ENCODE data around the gene KDM4B. TPM values are rescaled to one million over a fixed set of nuclear protein-coding genes. Genes with fewer than 3 reads are reported as not detected.

KDM4B gene
- total RNA-seq, 4 donors from 2014 or later: 28.7 to 75.1 (median 46.1) TPM

DNA sequence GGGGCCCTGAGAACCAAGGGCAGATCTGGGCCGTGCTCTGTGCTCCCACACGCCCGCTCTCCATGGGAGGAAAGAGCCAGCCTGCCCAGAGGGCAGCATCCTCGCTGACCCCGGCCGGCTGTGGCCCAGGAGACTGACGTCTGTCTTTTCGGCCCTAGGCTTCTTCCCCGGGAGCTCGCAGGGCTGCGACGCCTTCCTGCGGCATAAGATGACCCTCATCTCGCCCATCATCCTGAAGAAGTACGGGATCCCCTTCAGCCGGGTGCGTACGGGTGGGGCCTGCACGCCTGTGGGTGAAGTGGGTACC is 108.2 kb downstream of the KDM4B start:
- no peak for DNase-seq
- Histone ChIP-seq H3K27me3 (no peaks in the 10 kb centered on the region), H3K4me3 (no peak overlapping the region), H3K27ac (no peak overlapping the region), H3K4me1 (peaks cover 0 to 7% (median 0%) of the 10 kb centered on the region in 4 donors), H3K36me3 (peaks cover 0 to 71% (median 0%) of the 10 kb centered on the region in 3 donors), H3K9me3 (no peaks in the 10 kb centered on the region)
- TF ChIP-seq POLR2A (IDR thresholded peaks at IDR 0.05): no peak
- TF ChIP-seq, protein P1, sequence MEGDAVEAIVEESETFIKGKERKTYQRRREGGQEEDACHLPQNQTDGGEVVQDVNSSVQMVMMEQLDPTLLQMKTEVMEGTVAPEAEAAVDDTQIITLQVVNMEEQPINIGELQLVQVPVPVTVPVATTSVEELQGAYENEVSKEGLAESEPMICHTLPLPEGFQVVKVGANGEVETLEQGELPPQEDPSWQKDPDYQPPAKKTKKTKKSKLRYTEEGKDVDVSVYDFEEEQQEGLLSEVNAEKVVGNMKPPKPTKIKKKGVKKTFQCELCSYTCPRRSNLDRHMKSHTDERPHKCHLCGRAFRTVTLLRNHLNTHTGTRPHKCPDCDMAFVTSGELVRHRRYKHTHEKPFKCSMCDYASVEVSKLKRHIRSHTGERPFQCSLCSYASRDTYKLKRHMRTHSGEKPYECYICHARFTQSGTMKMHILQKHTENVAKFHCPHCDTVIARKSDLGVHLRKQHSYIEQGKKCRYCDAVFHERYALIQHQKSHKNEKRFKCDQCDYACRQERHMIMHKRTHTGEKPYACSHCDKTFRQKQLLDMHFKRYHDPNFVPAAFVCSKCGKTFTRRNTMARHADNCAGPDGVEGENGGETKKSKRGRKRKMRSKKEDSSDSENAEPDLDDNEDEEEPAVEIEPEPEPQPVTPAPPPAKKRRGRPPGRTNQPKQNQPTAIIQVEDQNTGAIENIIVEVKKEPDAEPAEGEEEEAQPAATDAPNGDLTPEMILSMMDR (IDR thresholded peaks at IDR 0.05): no peak

DNA sequence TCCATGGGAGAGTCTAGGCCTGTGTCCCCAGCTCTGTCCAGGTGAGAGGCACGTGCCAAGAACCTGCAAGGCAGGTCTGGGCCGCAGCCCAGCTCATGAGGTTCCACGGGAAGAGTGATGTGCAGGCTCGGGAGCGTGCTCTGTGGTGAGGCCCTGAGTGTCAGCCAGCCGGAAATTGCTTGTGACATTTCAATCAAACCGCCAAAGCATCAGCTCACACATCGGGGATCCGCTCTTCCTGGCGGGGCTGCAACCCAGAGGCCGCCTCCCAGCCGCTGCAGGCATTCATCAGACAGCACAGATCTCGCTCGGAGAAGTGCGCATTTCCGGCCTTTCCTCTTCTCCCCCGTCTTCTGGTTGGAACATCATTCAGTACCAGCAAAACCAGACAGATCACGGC is 109.3 kb downstream of the KDM4B start:
- no peaks in the 10 kb centered on the region for H3K9me3 ChIP-seq

DNA sequence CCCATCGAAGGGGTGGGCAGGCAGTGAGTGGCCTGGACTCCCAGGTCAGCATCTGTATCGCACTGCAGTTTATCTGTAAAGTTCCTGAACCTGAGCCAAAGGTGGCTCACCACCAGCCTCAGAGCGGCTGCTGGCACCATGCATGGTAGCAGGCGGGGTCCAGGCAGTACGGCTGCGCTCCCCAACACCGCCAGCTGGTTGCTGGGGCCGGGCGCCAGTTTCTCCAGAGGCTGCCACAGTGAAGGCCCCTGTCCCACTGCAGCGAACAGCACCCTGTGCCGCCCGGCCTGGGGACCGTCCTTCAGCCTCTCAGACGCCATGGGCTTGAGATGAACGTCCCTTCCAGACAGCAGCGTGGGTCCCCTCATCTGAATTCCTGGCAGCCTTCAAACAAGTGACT is 109.8 kb downstream of the KDM4B start:
- TF ChIP-seq, protein P1 (IDR thresholded peaks at IDR 0.05): no peak
- TF ChIP-seq POLR2A (IDR thresholded peaks at IDR 0.05): no peak
- no peak overlapping the region for H3K27ac ChIP-seq
- H3K36me3 ChIP-seq: peaks cover 0 to 70% (median 0%) of the 10 kb centered on the region in 3 donors
- H3K9me3 ChIP-seq: no peaks in the 10 kb centered on the region
- H3K27me3 ChIP-seq: no peaks in the 10 kb centered on the region
- no peak overlapping the region for H3K4me3 ChIP-seq
- H3K4me1 ChIP-seq: peaks cover 0 to 7% (median 0%) of the 10 kb centered on the region in 4 donors
- DNase-seq: no peak

More for the DNA sequence above, 109.3 kb downstream of the KDM4B start:
- H3K27ac ChIP-seq: no peak overlapping the region
- no peak for DNase-seq
- TF ChIP-seq, protein P1 (IDR thresholded peaks at IDR 0.05): no peak
- TF ChIP-seq POLR2A (IDR thresholded peaks at IDR 0.05): no peak
- H3K36me3 ChIP-seq: peaks cover 0 to 72% (median 0%) of the 10 kb centered on the region in 3 donors
- H3K4me1 ChIP-seq: peaks cover 0 to 7% (median 0%) of the 10 kb centered on the region in 4 donors
- H3K27me3 ChIP-seq: no peaks in the 10 kb centered on the region
- no peak overlapping the region for H3K4me3 ChIP-seq

DNA sequence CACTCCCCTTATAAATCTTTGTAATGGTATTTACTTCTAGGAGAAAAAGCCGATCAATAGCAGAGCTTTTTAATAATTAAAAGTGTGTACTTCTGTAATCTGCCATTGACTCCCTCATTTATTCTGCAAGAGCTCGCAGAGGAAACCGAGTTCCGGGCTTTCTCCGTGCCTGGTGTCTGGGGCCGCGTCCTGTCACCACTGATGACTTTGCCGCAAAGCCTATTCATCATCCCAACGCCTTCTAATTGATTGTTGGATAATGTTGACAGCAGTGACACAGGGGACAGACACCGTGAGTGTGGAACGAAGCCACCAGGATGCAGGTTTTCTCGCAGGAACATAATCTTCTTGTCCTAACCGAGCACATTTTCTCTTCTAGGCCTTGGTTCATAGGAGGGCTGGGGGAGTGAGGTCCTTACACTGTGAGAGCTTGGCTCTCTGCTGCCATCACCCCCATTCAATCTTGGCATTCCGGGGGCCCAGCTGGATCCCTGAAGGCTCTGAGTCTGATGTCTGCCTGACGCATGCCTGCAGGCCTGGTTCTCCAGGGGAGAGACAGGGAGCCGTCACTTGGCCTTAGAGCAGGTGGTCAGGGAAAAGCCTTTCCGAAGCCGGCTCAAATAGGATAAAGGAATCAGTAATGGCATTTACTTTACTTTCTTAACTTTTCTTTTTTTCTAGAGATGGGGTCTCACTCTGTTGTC is 110.3 kb downstream of the KDM4B start:
- no peak for DNase-seq
- Histone ChIP-seq H3K36me3 (peaks cover 0 to 70% (median 0%) of the 10 kb centered on the region in 3 donors), H3K4me1 (peaks cover 0 to 6% (median 0%) of the 10 kb centered on the region in 4 donors)

DNA sequence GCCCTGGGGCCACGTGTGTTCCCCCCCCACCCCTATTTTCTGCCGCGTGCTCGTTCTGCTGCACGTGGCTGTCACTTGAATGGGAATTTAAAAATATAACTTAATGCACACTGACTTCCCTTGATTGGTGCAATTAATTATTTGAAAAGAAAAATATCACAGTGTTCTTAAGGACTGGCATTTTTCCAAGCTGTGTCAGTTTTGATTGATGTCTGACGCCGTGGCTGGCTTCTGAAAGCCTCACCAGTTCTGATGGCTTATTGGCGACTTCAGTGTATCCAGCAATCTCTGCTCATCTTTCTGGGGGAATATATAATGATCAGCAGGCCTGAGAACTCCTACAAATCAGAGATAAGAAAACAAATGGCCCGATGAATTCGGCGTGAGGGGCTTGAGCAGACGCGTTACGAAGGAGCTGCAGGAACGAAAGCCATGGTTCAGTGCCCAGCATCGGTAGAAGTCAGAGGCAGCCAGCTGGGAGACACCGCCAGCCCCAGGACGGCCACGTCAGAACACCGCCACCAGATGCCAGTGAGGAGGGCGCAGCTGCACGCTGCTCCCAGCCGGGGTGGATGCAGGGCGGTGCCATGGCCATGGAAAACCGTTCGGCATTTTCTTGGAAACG is 111.2 kb downstream of the KDM4B start:
- no peaks in the 10 kb centered on the region for H3K9me3 ChIP-seq
- no peak for DNase-seq
- H3K4me1 ChIP-seq: no peaks in the 10 kb centered on the region
- peaks cover 0 to 69% (median 0%) of the 10 kb centered on the region in 3 donors for H3K36me3 ChIP-seq
- H3K27ac ChIP-seq: no peak overlapping the region
- no peak for TF ChIP-seq POLR2A (IDR thresholded peaks at IDR 0.05)
- TF ChIP-seq, protein P1 (IDR thresholded peaks at IDR 0.05): no peak
- no peak overlapping the region for H3K4me3 ChIP-seq
- no peaks in the 10 kb centered on the region for H3K27me3 ChIP-seq

More for the DNA sequence above, 110.3 kb downstream of the KDM4B start:
- Histone ChIP-seq H3K4me3 (no peak overlapping the region), H3K9me3 (no peaks in the 10 kb centered on the region), H3K27me3 (no peaks in the 10 kb centered on the region), H3K27ac (no peak overlapping the region)
- no peak for TF ChIP-seq POLR2A (IDR thresholded peaks at IDR 0.05)
- TF ChIP-seq, protein P1 (IDR thresholded peaks at IDR 0.05): no peak

Data from Peyer's patch (tissue), 4 donors.